ENCODE measurements around the gene TMBIM1.

The TMBIM1 gene

GRCh38 chr2:218259099-218259961 lies 33.0 kb downstream of the TMBIM1 start (continued):
- TF ChIP-seq ZNF280C (tag by site-specific recombination; IDR thresholded peaks at IDR 0.05) (no peak), ZXDB (tag by site-specific recombination; IDR thresholded peaks at IDR 0.05) (no peak), ZNF704 (tag by site-specific recombination; IDR thresholded peaks at IDR 0.05) (no peak), MYNN (tag by site-specific recombination; IDR thresholded peaks at IDR 0.05; ENCODE audit: borderline replicate concordance) (no peak), ZNF610 (tag by site-specific recombination; IDR thresholded peaks at IDR 0.05; ENCODE audit: borderline replicate concordance) (no peak), SETDB1 (IDR thresholded peaks at IDR 0.05; ENCODE audit: insufficient read length, low read length) (no peak)

GRCh38 chr2:218257390-218257981 lies 34.8 kb downstream of the TMBIM1 start:
- TF ChIP-seq ZNF701 (tag by site-specific recombination; IDR thresholded peaks at IDR 0.05) (no peak), CTCF (tag by site-specific recombination; IDR thresholded peaks at IDR 0.05) (peak; percentile 57), ZNF654 (tag by site-specific recombination; IDR thresholded peaks at IDR 0.05; ENCODE audit: low read depth) (peak; percentile 30), ZBTB26 (tag by site-specific recombination; optimal IDR thresholded peaks at IDR 0.05) (no peak)
- H3K4me1 ChIP-seq (ENCODE audit: control insufficient read depth, insufficient read depth, low read length) = no peaks in the 10 kb centered on the region; the same call in 1 of the 2 replicates
- POLR2A ChIA-PET = no interaction called here
- no peak overlapping the region for H3K4me3 ChIP-seq (ENCODE audit: low read depth, low read length)
- no peaks in the 10 kb centered on the region for H3K9me3 ChIP-seq (ENCODE audit: control insufficient read depth, insufficient read depth, low read depth, low read length)
- H3K27ac ChIP-seq (ENCODE audit: extremely low read depth, low read depth, low read length) = no peak overlapping the region
- peaks cover 21 to 45% of the 10 kb centered on the region in 2 experiments for H3K36me3 ChIP-seq (ENCODE audit: control insufficient read depth in 2 of 2, insufficient read depth in 1 of 2, low read length in 2 of 2)
- CTCF ChIA-PET = interaction anchor here (0.7 to 2.1 kb wide), 16 partner anchors 8 to 315 kb away, joined by 3 to 12 read pairs (median 4); partner anchors contain the start of gene PNKD

GRCh38 chr2:218256612-218257350 lies 35.5 kb downstream of the TMBIM1 start:
- Histone ChIP-seq H3K27ac (ENCODE audit: extremely low read depth, low read depth, low read length) (no peak overlapping the region), H3K4me3 (ENCODE audit: low read depth, low read length) (no peak overlapping the region), H3K4me1 (ENCODE audit: control insufficient read depth, insufficient read depth, low read length) (no peaks in the 10 kb centered on the region; the same call in 1 of the 2 replicates), H3K9me3 (ENCODE audit: control insufficient read depth, insufficient read depth, low read depth, low read length) (no peaks in the 10 kb centered on the region), H3K36me3 (ENCODE audit: control insufficient read depth in 2 of 2, insufficient read depth in 1 of 2, low read length in 2 of 2) (peaks cover 21 to 51% of the 10 kb centered on the region in 2 experiments)
- TF ChIP-seq MEIS1 (CRISPR knock-in tag; IDR thresholded peaks at IDR 0.05; ENCODE audit: borderline replicate concordance) = no peak
- TF ChIP-seq ZNF121 (tag by site-specific recombination; IDR thresholded peaks at IDR 0.05) = peak; percentile 93
- CTCF ChIA-PET = interaction anchor here (0.6 to 2.1 kb wide), 19 partner anchors 9 to 1002 kb away, joined by 3 to 12 read pairs (median 4); partner anchors contain the start of genes CXCR1 and PNKD
- POLR2A ChIA-PET = no interaction called here
